DMS79 treated with DMSO at 0.1 percent for 48 hours (cell line): ENCODE results near the gene DNER.

Experiments
- DNase-seq: peaks from one replicate; lab custom pipeline; 2025; lab: John Stamatoyannopoulos, UW

Gene DNER

GRCh38 chr2:229666811-229667210 is 47.5 kb downstream of the DNER start:
- DNase-seq = no peak

DNA sequence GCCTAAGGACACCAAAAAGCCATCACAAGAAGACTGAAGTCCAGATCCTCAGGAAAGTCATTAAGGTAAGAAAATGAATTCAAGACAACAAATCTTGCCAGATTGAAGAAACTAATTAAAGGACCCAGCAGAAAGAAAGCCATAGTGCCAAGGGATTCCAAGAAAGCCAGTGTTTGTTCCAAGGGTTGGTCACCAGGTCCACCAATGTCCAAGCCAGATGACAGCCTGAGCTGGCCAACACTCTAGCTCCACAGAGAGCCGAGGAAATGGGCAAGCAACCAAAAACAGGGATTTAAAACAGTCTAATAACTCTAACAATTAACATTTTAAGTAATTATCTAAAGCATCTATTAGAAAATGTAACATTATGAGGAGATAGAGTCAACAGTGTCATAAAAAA is 49.2 kb downstream of the DNER start:
- DNase-seq = no peak

GRCh38 chr2:229661478-229661877 is 52.9 kb downstream of the DNER start:
- no peak for DNase-seq

DNA sequence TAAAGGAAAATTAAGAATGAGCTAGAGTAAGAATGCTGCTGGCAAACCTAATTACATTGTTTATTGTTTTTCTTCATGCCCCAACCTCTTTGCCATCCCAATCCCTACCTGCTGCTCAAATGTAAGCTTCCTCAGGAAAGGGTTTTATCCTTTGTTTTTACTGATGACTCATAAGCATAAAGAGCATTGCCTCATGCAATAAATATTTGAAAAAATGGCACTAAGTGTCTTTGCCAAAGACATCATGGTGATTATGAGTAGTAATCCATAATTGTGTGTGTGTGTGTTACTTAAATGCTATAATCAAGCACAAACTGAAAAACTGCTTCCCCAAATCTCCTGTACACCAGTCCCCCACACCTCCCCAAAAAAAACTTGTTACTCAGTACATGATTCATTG is 53.4 kb downstream of the DNER start:
- DNase-seq = no peak

GRCh38 chr2:229660391-229660790 is 54.0 kb downstream of the DNER start:
- DNase-seq = no peak

GRCh38 chr2:229658004-229658403 is 56.4 kb downstream of the DNER start:
- DNase-seq = no peak

- no peak for DNase-seq
Measured at GRCh38 chr2:229654437-229654836, 59.9 kb downstream of the DNER start.

- DNase-seq = no peak
Measured at GRCh38 chr2:229653531-229653930, 60.8 kb downstream of the DNER start.

DNA sequence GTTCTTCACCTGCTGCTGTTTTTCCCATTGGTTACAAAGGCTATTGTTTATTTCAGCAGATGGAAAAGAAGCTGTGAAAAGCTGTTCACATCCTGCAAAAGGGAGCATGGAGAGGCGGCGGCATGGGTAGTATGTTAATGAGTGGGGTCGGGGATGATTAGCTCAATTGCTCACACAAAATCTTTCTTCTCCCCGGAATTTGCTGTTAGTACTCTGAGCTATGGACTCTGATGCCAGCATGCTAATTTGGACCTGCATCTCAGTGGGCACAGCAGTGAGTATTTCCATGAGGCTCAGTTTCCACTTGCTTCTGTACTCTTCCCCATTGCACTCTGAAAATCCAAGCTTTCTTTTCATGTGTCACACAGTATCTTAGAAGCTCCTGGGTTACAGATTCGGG is 61.6 kb downstream of the DNER start:
- no peak for DNase-seq

GRCh38 chr2:229650901-229651300 is 63.5 kb downstream of the DNER start:
- no peak for DNase-seq

DNA sequence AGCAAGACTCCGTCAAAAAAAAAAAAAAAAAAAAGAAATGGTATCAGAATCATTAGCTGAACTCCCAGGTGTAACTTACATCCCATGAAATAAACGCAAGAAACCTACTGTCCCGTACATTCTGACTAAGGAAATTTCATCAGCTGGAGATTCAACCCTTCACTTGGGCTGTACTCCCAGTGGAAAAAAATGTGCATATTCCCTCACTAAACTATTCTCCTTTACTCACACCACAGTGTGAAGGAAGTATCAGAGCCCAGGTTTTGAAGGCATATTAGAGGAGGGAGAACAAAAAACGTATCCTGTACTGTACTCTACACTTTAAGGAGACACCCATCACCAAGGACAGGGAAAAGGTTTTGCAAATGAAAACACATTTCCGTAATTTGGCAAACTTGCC is 64.3 kb downstream of the DNER start:
- DNase-seq = no peak

DNA sequence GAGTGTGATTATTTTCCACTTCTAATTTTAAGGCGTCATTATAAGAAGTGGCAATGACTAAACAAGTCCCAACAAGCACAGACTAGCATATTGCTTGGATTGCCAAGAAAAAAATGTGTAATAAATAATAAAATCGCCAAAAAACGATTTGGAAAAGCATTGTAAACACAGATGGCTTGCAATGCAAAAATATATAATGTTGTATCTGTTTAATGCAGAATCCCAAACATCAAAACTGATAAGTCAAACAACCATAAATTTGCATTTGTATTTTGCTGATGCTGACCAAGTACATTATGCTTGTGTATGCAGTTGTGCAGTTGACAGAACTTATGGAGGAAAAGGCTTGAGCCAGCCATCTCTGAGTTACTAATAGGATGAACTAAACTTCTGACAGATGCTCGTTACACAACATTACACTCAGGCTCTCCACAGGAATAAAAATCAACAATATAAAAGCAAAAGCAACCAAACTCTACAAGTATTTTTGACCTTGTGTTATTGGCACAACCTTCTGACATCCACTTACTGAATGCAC is 68.1 kb downstream of the DNER start:
- DNase-seq = peak; percentile 54

GRCh38 chr2:229642371-229642770 is 72.0 kb downstream of the DNER start:
- no peak for DNase-seq

DNA sequence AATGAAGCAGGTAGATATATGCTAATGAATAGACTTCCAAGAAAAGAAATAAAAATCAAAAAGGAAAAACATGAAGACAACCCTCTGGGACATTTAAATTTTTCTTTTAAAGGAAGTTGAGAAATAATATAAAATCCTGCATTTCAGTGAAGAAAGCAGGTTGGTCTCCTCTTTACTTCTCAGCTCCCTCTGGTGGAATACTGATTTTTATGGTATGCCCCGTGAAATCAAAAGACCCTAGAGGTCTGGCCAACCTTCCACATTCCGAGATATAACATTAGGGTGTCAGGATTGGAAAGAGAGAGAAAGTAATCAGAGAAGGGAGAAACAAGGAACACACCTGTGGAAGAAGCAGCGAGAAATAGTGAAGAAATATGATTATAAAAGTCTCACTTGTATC is 72.7 kb downstream of the DNER start:
- DNase-seq = no peak

- DNase-seq = no peak
Measured at GRCh38 chr2:229640636-229641035, 73.7 kb downstream of the DNER start.

DNA sequence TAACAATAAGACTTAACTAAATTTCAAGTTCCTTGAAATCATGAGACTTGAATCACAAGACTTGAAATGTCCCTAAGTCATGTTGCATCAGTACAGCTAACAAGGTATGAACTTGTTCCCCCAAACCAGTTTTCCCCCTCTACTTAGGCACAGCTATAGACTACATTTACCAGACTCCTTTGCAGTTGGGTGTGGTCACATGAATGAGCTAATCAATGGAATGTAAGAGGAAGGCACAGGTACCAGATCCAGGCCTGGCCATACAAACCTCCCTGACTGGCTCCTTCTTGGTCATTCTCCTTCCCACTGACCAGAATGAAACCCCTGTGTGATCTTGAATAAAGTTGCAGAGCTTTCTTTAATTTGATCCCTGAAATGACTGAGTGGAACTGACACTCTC is 77.8 kb downstream of the DNER start:
- no peak for DNase-seq

DNA sequence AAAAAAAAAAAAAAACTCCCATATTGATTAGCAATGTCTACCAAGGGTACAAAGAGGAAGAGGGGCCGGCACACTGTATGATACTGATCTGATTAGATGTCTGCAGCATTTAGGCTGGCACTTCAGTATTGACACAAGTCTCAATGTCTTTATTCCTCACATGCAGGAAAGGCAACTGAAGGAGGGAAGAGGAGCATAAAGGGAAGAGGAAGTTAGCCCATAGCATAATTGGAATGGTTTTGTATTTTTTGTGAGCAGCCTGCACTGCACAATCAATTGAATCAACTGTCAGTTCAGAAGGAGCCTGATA is 79.0 kb downstream of the DNER start:
- DNase-seq = no peak

- peak; percentile 64 for DNase-seq
Measured at GRCh38 chr2:229634601-229635370, 79.6 kb downstream of the DNER start.

DNA sequence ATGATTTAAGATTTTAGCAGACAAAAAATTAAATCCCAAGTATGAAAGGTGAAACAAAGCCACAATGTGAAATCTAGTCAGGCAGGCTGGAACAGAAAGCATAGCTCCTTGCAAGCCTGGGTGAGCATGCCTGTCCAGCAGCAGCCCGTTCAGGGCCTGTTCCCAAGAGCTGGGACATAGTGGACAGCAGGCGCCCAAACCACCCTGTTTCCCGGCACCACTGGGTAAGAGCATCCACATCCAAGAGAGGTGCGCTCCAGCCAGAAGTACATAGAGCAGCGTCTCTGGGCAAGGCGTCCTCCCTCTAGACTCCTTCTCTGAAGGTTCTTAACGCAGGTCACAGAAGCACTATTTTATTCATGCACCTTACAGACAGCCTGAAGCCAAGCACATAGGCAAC is 80.8 kb downstream of the DNER start:
- DNase-seq = no peak

GRCh38 chr2:229629039-229629438 is 85.3 kb downstream of the DNER start:
- DNase-seq = no peak

- no peak for DNase-seq
Measured at GRCh38 chr2:229627728-229628127, 86.6 kb downstream of the DNER start.

DNA sequence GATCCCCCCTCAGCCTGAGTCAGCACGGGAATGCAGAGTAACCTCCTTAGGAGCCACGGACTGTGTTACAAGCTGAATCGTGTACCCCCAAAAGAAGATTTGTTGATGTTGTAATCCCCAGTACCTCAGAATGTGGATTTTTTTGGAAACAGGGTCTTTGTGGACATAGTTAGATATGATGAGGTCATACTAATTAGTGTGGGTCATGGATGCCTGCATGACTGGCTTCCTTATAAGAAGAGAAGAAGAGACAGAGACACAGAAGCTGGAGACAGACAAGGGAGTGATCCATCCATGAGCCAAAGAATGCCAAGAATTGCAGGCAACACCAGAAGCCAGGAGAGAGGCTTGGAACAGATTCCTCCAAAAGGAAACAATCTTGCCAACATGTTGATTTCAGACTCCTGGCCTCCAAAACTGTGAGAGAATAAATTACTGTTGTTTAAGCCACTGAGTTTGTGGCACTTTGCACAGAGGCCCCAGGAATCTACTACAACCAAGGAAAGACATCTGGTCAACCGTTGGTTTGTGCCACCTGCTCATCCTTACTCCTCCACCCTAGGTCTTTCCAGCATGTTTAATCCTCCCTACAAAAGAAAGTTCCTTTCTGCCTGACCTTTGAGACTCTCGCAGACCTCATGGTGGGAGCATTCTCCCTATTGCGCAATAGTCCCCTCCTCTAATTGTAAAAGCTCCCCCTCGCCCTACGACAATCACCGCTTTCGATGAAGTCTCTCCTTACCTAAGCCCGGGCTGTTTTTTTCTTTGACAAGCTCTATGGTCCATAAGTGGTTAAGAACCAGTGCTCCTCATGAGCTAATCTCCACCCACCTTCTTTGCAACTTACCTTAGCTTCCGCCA is 91.6 kb downstream of the DNER start:
- no peak for DNase-seq

- DNase-seq = no peak
Measured at GRCh38 chr2:229620759-229621158, 93.6 kb downstream of the DNER start.
